GM12891 (cell line): ENCODE results near the gene ASPG.

ENCODE experiments used
- PAX5 ChIP-seq: IDR thresholded peaks from 2 replicates; pipeline ENCODE4 v1.6.1; 2011; ENCODE audit warnings: low read length, moderate library complexity, mild to moderate bottlenecking; ENCODE audit not compliant: insufficient read depth, severe bottlenecking
- POLR2A ChIP-seq: IDR thresholded peaks from 2 replicates; pipeline ENCODE4 v1.6.1; 2011; ENCODE audit warnings: low read depth, low read length, control low read depth
- POLR2AphosphoS5 ChIP-seq: IDR thresholded peaks from 2 replicates; pipeline ENCODE4 v1.6.1; 2011; ENCODE audit warnings: low read depth, low read length, control low read depth
- POU2F2 ChIP-seq: IDR thresholded peaks from 2 replicates; pipeline ENCODE4 v1.6.1; 2011; ENCODE audit warnings: low read depth, mild to moderate bottlenecking, control low read depth, low read length, moderate library complexity
- SPI1 ChIP-seq: IDR thresholded peaks from 2 replicates; pipeline ENCODE4 v1.6.1; 2011; ENCODE audit warnings: low read depth, low read length, control low read depth
- TAF1 ChIP-seq: IDR thresholded peaks from 2 replicates; pipeline ENCODE4 v1.6.1; 2011; ENCODE audit warnings: low read depth, low read length, control low read depth

- no peak for TF ChIP-seq POLR2A
- no peak for TF ChIP-seq POU2F2
- TF ChIP-seq PAX5, result no peak
- no peak for TF ChIP-seq TAF1
- TF ChIP-seq POLR2AphosphoS5, result no peak
- TF ChIP-seq SPI1, result no peak
Measured at GRCh38 chr14:104051092-104051813, 34.2 kb upstream of the ASPG start.
